SU-DHL-6 (cell line): Measurements from ENCODE around the gene PKD1L1.

Experiments used
- H2AFZ ChIP-seq: fragments of 200-600 bp; sonication (generic); 2 replicates; pipeline ENCODE4 v1.6.1; 2014; ENCODE audit warnings: low read depth, mild to moderate bottlenecking, moderate library complexity, mixed read lengths, antibody characterized with exemption, low read length; ENCODE audit not compliant: severe bottlenecking
- H3F3A ChIP-seq: fragments of 200-600 bp; shearing (Covaris generic); 2 replicates; pipeline ENCODE4 v1.6.0; 2016; ENCODE audit warnings: antibody characterized with exemption, mild to moderate bottlenecking; ENCODE audit not compliant: insufficient read depth
- H3K27ac ChIP-seq: fragments of 200-600 bp; sonication (generic); 2 replicates; pipeline ENCODE4 v1.5.1; 2016; ENCODE audit warnings: low read depth, mild to moderate bottlenecking, low read length, moderate library complexity, mixed read lengths
- H3K27me3 ChIP-seq: fragments of 200-600 bp; sonication (generic), shearing (Covaris generic); 2 replicates; pipeline ENCODE4 v1.6.0; 2014; ENCODE audit warnings: mild to moderate bottlenecking, low read length
- H3K36me3 ChIP-seq: fragments of 200-600 bp; sonication (generic); 2 replicates; pipeline ENCODE4 v1.6.1; 2014; ENCODE audit warnings: mild to moderate bottlenecking, low read length, mixed read lengths
- H3K4me2 ChIP-seq: fragments of 300-600, 200-600 bp; shearing (Covaris generic), sonication (generic); 2 replicates; pipeline ENCODE4 v1.6.0; 2014; ENCODE audit warnings: low read length, low read depth, mild to moderate bottlenecking; ENCODE audit not compliant: poor library complexity, severe bottlenecking
- H3K4me3 ChIP-seq: fragments of 200-600 bp; sonication (generic); 2 replicates; pipeline ENCODE4 v1.5.1; 2014; ENCODE audit warnings: antibody characterized with exemption, low read length, mild to moderate bottlenecking, mixed read lengths; ENCODE audit not compliant: insufficient read depth, poor library complexity, severe bottlenecking
- H3K79me2 ChIP-seq: fragments of 200-600 bp; sonication (generic); 2 replicates; pipeline ENCODE4 v1.6.1; 2014; ENCODE audit warnings: mild to moderate bottlenecking, low read length, moderate library complexity; ENCODE audit not compliant: insufficient read depth
- H3K9ac ChIP-seq: fragments of 200-600 bp; sonication (generic); 2 replicates; pipeline ENCODE4 v1.7.0; 2014; ENCODE audit warnings: mild to moderate bottlenecking, low read length
- H3K9me2 ChIP-seq: fragments of 200-600 bp; sonication (generic); replicated peaks from 2 replicates; pipeline ENCODE4 v1.6.1; 2014; ENCODE audit warnings: low read length; ENCODE audit not compliant: insufficient read depth
- H3K9me3 ChIP-seq: fragments of 200-600 bp; sonication (generic); 2 replicates; pipeline ENCODE4 v1.6.1; 2014; ENCODE audit warnings: low read length, mixed read lengths; ENCODE audit not compliant: insufficient read depth
- H4K20me1 ChIP-seq: fragments of 200-600 bp; sonication (generic); 2 replicates; pipeline ENCODE4 v1.6.1; 2014; ENCODE audit warnings: low read depth, mild to moderate bottlenecking, antibody characterized with exemption, low read length, moderate library complexity, mixed read lengths
- CTCF ChIP-seq: fragments of 200-600 bp; sonication (generic); IDR thresholded peaks from one replicate; pipeline ENCODE4 v1.5.1; 2017; ENCODE audit warnings: antibody characterized with exemption, mild to moderate bottlenecking, low read length, moderate library complexity; ENCODE audit not compliant: insufficient read depth, poor library complexity, severe bottlenecking
- EZH2phosphoT487 ChIP-seq: fragments of 200-600 bp; sonication (generic), shearing (Covaris generic); conservative IDR thresholded peaks from 2 replicates; pipeline ENCODE4 v1.6.1; 2018; ENCODE audit warnings: mild to moderate bottlenecking, antibody characterized with exemption, low read length, moderate library complexity, mixed read lengths

PKD1L1 gene

GRCh38 chr7:47884675-47885074 is 63.6 kb downstream of the PKD1L1 start:
- Histone ChIP-seq H3K9ac (no peak overlapping the region), H3K4me2 (no peak overlapping the region), H3K27ac (no peak overlapping the region), H3K9me3 (no peaks in the 10 kb centered on the region), H3K27me3 (no peaks in the 10 kb centered on the region), H3K4me3 (no peak overlapping the region), H3K36me3 (no peaks in the 10 kb centered on the region), H3F3A (no peaks in the 10 kb centered on the region), H3K9me2 (no peaks in the 10 kb centered on the region), H2AFZ (no peak overlapping the region), H3K79me2 (no peaks in the 10 kb centered on the region), H4K20me1 (no peaks in the 10 kb centered on the region)
- no peak for TF ChIP-seq EZH2phosphoT487

- Histone ChIP-seq H3K27me3 (no peaks in the 10 kb centered on the region), H3K27ac (no peak overlapping the region), H3K9ac (no peak overlapping the region), H3F3A (no peaks in the 10 kb centered on the region), H3K79me2 (no peaks in the 10 kb centered on the region), H2AFZ (no peak overlapping the region), H4K20me1 (no peaks in the 10 kb centered on the region), H3K9me2 (no peaks in the 10 kb centered on the region), H3K9me3 (no peaks in the 10 kb centered on the region), H3K4me2 (no peak overlapping the region), H3K4me3 (no peak overlapping the region), H3K36me3 (no peaks in the 10 kb centered on the region)
- TF ChIP-seq EZH2phosphoT487 (no peak), CTCF (no peak)
Observed at GRCh38 chr7:47882635-47883034, 65.6 kb downstream of the PKD1L1 start.

- TF ChIP-seq EZH2phosphoT487 (no peak), CTCF (no peak)
- no peak overlapping the region for H3K4me2 ChIP-seq
Observed at GRCh38 chr7:47881256-47881655, 67.0 kb downstream of the PKD1L1 start.

GRCh38 chr7:47878662-47879061 is 69.6 kb downstream of the PKD1L1 start:
- Histone ChIP-seq H3K9me2 (no peaks in the 10 kb centered on the region), H3F3A (no peaks in the 10 kb centered on the region), H3K27me3 (no peaks in the 10 kb centered on the region), H3K79me2 (no peaks in the 10 kb centered on the region), H3K27ac (no peak overlapping the region), H3K4me2 (no peak overlapping the region), H3K9me3 (no peaks in the 10 kb centered on the region), H3K4me3 (no peak overlapping the region), H3K9ac (no peak overlapping the region), H3K36me3 (no peaks in the 10 kb centered on the region), H2AFZ (no peak overlapping the region), H4K20me1 (no peaks in the 10 kb centered on the region)
- TF ChIP-seq CTCF (no peak), EZH2phosphoT487 (no peak)

More at GRCh38 chr7:47881256-47881655, 67.0 kb downstream of the PKD1L1 start:
- Histone ChIP-seq H3K9me2 (no peaks in the 10 kb centered on the region), H4K20me1 (no peaks in the 10 kb centered on the region), H3K79me2 (no peaks in the 10 kb centered on the region), H3K9me3 (no peaks in the 10 kb centered on the region), H2AFZ (no peak overlapping the region), H3K27ac (no peak overlapping the region), H3K9ac (no peak overlapping the region), H3K4me3 (no peak overlapping the region), H3F3A (no peaks in the 10 kb centered on the region), H3K27me3 (no peaks in the 10 kb centered on the region), H3K36me3 (no peaks in the 10 kb centered on the region)
